GM23338 (cell line): ENCODE data around the gene RELN. TPM values are rescaled to one million over a fixed set of nuclear protein-coding genes. Genes with fewer than 3 reads are reported as not detected.

Experiments used
- ATAC-seq: fragments of 200-7000 bp; cut with Tn5 transposase; 3 replicates; pipeline ENCODE4 v1.9.1; 2020
- DNase-seq: peaks from one replicate; pipeline ENCODE4 v3.0.0-alpha.2; 2015; ENCODE audit warnings: low spot score
- H2AFZ ChIP-seq: fragments of 200-600 bp; sonication (generic); 2 replicates; pipeline ENCODE4 v1.8.0; 2016; ENCODE audit warnings: antibody characterized with exemption, mild to moderate bottlenecking, moderate library complexity
- H3F3A ChIP-seq: fragments of 200-600 bp; sonication (generic); replicated peaks from 2 replicates; pipeline ENCODE4 v1.8.0; 2017; ENCODE audit warnings: antibody characterized with exemption, mixed run types, low read depth
- H3K27ac ChIP-seq: fragments of 200-600 bp; sonication (generic); 2 replicates; pipeline ENCODE4 v1.6.1; 2016; ENCODE audit warnings: low read depth
- H3K27me3 ChIP-seq: fragments of 200-600 bp; sonication (generic); 2 replicates; pipeline ENCODE4 v1.8.0; 2016; ENCODE audit warnings: mild to moderate bottlenecking, mixed run types, moderate library complexity; ENCODE audit not compliant: insufficient read depth
- H3K36me3 ChIP-seq: fragments of 200-600 bp; sonication (generic); 2 replicates; pipeline ENCODE4 v1.8.0; 2016; ENCODE audit warnings: mild to moderate bottlenecking; ENCODE audit not compliant: insufficient read depth
- H3K4me1 ChIP-seq: fragments of 200-600 bp; sonication (generic); 2 replicates; pipeline ENCODE4 v1.8.0; 2016; ENCODE audit warnings: mild to moderate bottlenecking, moderate library complexity; ENCODE audit not compliant: insufficient read depth
- H3K4me2 ChIP-seq: fragments of 200-600 bp; sonication (generic); 2 replicates; pipeline ENCODE4 v1.7.1; 2017; ENCODE audit warnings: mixed run types
- H3K4me3 ChIP-seq: fragments of 200-600 bp; sonication (generic); 2 replicates; pipeline ENCODE4 v1.6.1; 2016; ENCODE audit warnings: mixed run types
- H3K79me2 ChIP-seq: fragments of 200-600 bp; sonication (generic); replicated peaks from 2 replicates; pipeline ENCODE4 v1.8.0; 2017; ENCODE audit warnings: mild to moderate bottlenecking; ENCODE audit not compliant: insufficient read depth
- H3K9me2 ChIP-seq: fragments of 200-600 bp; sonication (generic); 2 replicates; pipeline ENCODE4 v1.8.0; 2017; ENCODE audit not compliant: insufficient read depth
- H4K20me1 ChIP-seq: fragments of 200-600 bp; sonication (generic); replicated peaks from 2 replicates; pipeline ENCODE4 v1.8.0; 2017; ENCODE audit warnings: mild to moderate bottlenecking; ENCODE audit not compliant: insufficient read depth
- H3K27ac Mint-ChIP-seq: 2 replicates; pipeline ENCODE4 v1.8.0; 2020; ENCODE audit warnings: inconsistent platforms, mild to moderate bottlenecking, moderate library complexity, mixed read lengths
- H3K27me3 Mint-ChIP-seq: 3 replicates; pipeline ENCODE4 v1.8.0; 2022; ENCODE audit warnings: low read depth, mild to moderate bottlenecking, moderate library complexity, mixed read lengths, inconsistent platforms; ENCODE audit not compliant: insufficient read depth, poor library complexity
- H3K36me3 Mint-ChIP-seq: 3 replicates; pipeline ENCODE4 v1.8.0; 2021; ENCODE audit warnings: low read depth, mild to moderate bottlenecking, inconsistent platforms, moderate library complexity, mixed read lengths
- H3K4me1 Mint-ChIP-seq: 3 replicates; pipeline ENCODE4 v1.8.0; 2020; ENCODE audit warnings: mild to moderate bottlenecking, inconsistent platforms, mixed read lengths
- H3K4me3 Mint-ChIP-seq: 3 replicates; pipeline ENCODE4 v1.8.0; 2021; ENCODE audit warnings: moderate library complexity, mild to moderate bottlenecking, inconsistent platforms, mixed read lengths
- H3K9me3 Mint-ChIP-seq: 3 replicates; pipeline ENCODE4 v1.8.0; 2020; ENCODE audit warnings: moderate library complexity, mild to moderate bottlenecking, inconsistent platforms, mixed read lengths
- CREB1 ChIP-seq: fragments of 250-450 bp; sonication (Bioruptor Pico); IDR thresholded peaks from 2 replicates; pipeline ENCODE4 v1.5.0; 2020; ENCODE audit warnings: low read depth, mild to moderate bottlenecking, moderate library complexity
- ETS1 ChIP-seq: IDR thresholded peaks from 2 replicates; pipeline ENCODE4 v1.6.1; 2016; ENCODE audit warnings: antibody characterized with exemption
- JUNB ChIP-seq: IDR thresholded peaks from one replicate; pipeline ENCODE4 v1.6.1; 2016; ENCODE audit warnings: antibody characterized with exemption; ENCODE audit not compliant: unreplicated experiment
- POLR2AphosphoS5 ChIP-seq: IDR thresholded peaks from 2 replicates; pipeline ENCODE4 v1.6.1; 2016; ENCODE audit warnings: antibody characterized with exemption, low read depth
- REST ChIP-seq: IDR thresholded peaks from one replicate; pipeline ENCODE4 v1.6.1; 2018; ENCODE audit warnings: antibody characterized with exemption; ENCODE audit not compliant: unreplicated experiment
- STAT1 ChIP-seq: IDR thresholded peaks from one replicate; pipeline ENCODE4 v1.6.1; 2016; ENCODE audit warnings: antibody characterized with exemption; ENCODE audit not compliant: unreplicated experiment
- ZNF114 ChIP-seq: fragments of 250-450 bp; sonication (Bioruptor Pico); IDR thresholded peaks from 2 replicates; pipeline ENCODE4 v1.5.0; 2020; ENCODE audit warnings: mild to moderate bottlenecking, moderate library complexity
- ZNF331 ChIP-seq: fragments of 250-450 bp; sonication (Bioruptor Pico); IDR thresholded peaks from 2 replicates; pipeline ENCODE4 v1.5.0; 2020; ENCODE audit warnings: low read depth, mild to moderate bottlenecking, moderate library complexity
- polyA plus RNA-seq: library from polyadenylated mRNA; unstranded; fragments of >200 nt; fragmentation: Nextera tagmentation; extraction: Ambion mirVana; gene quantifications from 2 replicates; pipeline ENCODE4 v1.2.1, GENCODE V29; 2016
- total RNA-seq: library from RNA; depleted of rRNA; stranded (reverse); fragments of >200 nt; shearing (Covaris generic); gene quantifications from 2 replicates; pipeline ENCODE4 v1.2.3, GENCODE V29; 2014
- TF ChIP-seq, protein P1 (sequence below): fragments of 250-450 bp; sonication (Bioruptor Pico); IDR thresholded peaks from 2 replicates; pipeline ENCODE4 v1.5.0; 2020; ENCODE audit warnings: mild to moderate bottlenecking, moderate library complexity
- TF ChIP-seq, protein P2 (sequence below), 2 experiments: fragments of 200-600 bp in 1 of 2; sonication (generic) in 1 of 2; conservative IDR thresholded peaks; 2 replicates each; pipeline versions ENCODE4 v1.5.1 to v1.6.1; 2016 to 2017; ENCODE audit warnings: antibody characterized with exemption in 2 of 2, low read depth in 2 of 2, mild to moderate bottlenecking in 2 of 2, moderate library complexity in 1 of 2

The RELN gene
- total and polyA plus RNA-seq, 2 experiments from 2014 or later = 0.10 to 0.76 TPM

GRCh38 chr7:104024632-104025031 is 35.2 kb upstream of the RELN start:
- peaks cover 3% of the 10 kb centered on the region for H3K27me3 Mint-ChIP-seq
- no peak for ATAC-seq

DNA sequence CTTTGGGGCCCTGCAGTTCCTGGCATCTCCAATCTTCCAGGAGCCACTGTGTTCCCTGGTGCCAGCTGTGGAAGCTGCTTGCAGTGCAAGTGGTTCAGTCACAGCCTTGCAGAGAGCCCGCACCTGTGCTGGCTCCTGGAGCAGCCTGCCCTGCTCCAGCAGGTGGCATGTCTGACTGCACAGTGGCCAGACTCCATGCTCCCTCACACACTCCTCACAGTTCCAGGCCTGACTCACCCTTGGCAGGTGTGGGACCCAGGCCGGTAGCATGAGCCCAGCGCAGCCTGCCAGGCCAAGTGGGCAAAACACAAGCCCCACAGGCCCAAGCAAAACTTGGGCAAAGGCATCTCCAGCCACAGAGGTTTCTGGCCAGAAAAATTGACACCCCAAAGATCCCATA is 33.6 kb upstream of the RELN start:
- H3K36me3 Mint-ChIP-seq = peaks cover 3% of the 10 kb centered on the region; the same call in 1 of the 3 replicates
- TF ChIP-seq, protein P1, sequence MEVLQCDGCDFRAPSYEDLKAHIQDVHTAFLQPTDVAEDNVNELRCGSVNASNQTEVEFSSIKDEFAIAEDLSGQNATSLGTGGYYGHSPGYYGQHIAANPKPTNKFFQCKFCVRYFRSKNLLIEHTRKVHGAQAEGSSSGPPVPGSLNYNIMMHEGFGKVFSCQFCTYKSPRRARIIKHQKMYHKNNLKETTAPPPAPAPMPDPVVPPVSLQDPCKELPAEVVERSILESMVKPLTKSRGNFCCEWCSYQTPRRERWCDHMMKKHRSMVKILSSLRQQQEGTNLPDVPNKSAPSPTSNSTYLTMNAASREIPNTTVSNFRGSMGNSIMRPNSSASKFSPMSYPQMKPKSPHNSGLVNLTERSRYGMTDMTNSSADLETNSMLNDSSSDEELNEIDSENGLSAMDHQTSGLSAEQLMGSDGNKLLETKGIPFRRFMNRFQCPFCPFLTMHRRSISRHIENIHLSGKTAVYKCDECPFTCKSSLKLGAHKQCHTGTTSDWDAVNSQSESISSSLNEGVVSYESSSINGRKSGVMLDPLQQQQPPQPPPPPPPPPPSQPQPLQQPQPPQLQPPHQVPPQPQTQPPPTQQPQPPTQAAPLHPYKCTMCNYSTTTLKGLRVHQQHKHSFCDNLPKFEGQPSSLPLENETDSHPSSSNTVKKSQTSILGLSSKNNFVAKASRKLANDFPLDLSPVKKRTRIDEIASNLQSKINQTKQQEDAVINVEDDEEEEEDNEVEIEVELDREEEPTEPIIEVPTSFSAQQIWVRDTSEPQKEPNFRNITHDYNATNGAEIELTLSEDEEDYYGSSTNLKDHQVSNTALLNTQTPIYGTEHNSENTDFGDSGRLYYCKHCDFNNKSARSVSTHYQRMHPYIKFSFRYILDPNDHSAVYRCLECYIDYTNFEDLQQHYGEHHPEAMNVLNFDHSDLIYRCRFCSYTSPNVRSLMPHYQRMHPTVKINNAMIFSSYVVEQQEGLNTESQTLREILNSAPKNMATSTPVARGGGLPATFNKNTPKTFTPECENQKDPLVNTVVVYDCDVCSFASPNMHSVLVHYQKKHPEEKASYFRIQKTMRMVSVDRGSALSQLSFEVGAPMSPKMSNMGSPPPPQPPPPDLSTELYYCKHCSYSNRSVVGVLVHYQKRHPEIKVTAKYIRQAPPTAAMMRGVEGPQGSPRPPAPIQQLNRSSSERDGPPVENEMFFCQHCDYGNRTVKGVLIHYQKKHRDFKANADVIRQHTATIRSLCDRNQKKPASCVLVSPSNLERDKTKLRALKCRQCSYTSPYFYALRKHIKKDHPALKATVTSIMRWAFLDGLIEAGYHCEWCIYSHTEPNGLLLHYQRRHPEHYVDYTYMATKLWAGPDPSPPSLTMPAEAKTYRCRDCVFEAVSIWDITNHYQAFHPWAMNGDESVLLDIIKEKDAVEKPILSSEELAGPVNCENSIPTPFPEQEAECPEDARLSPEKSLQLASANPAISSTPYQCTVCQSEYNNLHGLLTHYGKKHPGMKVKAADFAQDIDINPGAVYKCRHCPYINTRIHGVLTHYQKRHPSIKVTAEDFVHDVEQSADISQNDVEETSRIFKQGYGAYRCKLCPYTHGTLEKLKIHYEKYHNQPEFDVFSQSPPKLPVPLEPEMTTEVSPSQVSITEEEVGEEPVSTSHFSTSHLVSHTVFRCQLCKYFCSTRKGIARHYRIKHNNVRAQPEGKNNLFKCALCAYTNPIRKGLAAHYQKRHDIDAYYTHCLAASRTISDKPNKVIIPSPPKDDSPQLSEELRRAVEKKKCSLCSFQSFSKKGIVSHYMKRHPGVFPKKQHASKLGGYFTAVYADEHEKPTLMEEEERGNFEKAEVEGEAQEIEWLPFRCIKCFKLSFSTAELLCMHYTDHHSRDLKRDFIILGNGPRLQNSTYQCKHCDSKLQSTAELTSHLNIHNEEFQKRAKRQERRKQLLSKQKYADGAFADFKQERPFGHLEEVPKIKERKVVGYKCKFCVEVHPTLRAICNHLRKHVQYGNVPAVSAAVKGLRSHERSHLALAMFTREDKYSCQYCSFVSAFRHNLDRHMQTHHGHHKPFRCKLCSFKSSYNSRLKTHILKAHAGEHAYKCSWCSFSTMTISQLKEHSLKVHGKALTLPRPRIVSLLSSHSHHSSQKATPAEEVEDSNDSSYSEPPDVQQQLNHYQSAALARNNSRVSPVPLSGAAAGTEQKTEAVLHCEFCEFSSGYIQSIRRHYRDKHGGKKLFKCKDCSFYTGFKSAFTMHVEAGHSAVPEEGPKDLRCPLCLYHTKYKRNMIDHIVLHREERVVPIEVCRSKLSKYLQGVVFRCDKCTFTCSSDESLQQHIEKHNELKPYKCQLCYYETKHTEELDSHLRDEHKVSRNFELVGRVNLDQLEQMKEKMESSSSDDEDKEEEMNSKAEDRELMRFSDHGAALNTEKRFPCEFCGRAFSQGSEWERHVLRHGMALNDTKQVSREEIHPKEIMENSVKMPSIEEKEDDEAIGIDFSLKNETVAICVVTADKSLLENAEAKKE = no peak
- TF ChIP-seq ETS1 (no peak), ZNF114 (CRISPR knock-in tag) (no peak), STAT1 (no peak), POLR2AphosphoS5 (no peak), JUNB (no peak), REST (no peak), ZNF331 (CRISPR knock-in tag) (no peak)
- TF ChIP-seq, protein P2, sequence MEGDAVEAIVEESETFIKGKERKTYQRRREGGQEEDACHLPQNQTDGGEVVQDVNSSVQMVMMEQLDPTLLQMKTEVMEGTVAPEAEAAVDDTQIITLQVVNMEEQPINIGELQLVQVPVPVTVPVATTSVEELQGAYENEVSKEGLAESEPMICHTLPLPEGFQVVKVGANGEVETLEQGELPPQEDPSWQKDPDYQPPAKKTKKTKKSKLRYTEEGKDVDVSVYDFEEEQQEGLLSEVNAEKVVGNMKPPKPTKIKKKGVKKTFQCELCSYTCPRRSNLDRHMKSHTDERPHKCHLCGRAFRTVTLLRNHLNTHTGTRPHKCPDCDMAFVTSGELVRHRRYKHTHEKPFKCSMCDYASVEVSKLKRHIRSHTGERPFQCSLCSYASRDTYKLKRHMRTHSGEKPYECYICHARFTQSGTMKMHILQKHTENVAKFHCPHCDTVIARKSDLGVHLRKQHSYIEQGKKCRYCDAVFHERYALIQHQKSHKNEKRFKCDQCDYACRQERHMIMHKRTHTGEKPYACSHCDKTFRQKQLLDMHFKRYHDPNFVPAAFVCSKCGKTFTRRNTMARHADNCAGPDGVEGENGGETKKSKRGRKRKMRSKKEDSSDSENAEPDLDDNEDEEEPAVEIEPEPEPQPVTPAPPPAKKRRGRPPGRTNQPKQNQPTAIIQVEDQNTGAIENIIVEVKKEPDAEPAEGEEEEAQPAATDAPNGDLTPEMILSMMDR (conservative IDR thresholded peaks at IDR 0.05; ENCODE audit: low read depth in 2 of 2) = no peak

More at GRCh38 chr7:104024632-104025031, 35.2 kb upstream of the RELN start:
- Histone ChIP-seq H3K36me3 (no peaks in the 10 kb centered on the region), H3K79me2 (no peaks in the 10 kb centered on the region), H3K27ac (no peak overlapping the region), H3K27me3 (no peaks in the 10 kb centered on the region), H2AFZ (no peak overlapping the region), H3K4me1 (no peaks in the 10 kb centered on the region), H3F3A (no peaks in the 10 kb centered on the region), H3K4me3 (no peak overlapping the region), H4K20me1 (no peaks in the 10 kb centered on the region), H3K9me2 (no peaks in the 10 kb centered on the region), H3K4me2 (no peak overlapping the region)
- H3K27ac Mint-ChIP-seq = no peak overlapping the region
- no peak overlapping the region for H3K4me3 Mint-ChIP-seq
- no peak for DNase-seq
- TF ChIP-seq CREB1 (CRISPR knock-in tag) (no peak), STAT1 (no peak)
- H3K4me1 Mint-ChIP-seq = no peaks in the 10 kb centered on the region
- H3K36me3 Mint-ChIP-seq = peaks cover 3% of the 10 kb centered on the region; the same call in 1 of the 3 replicates
- H3K9me3 Mint-ChIP-seq = peaks cover 10% of the 10 kb centered on the region

More for the DNA sequence above, 33.6 kb upstream of the RELN start:
- no peaks in the 10 kb centered on the region for H3K4me1 ChIP-seq
- no peak overlapping the region for H3K27ac ChIP-seq
- H3K9me3 Mint-ChIP-seq = peaks cover 10% of the 10 kb centered on the region
- H3K4me3 Mint-ChIP-seq = no peak overlapping the region
- peaks cover 3% of the 10 kb centered on the region for H3K27me3 Mint-ChIP-seq
- H3K9me2 ChIP-seq = no peaks in the 10 kb centered on the region
- no peaks in the 10 kb centered on the region for H3K36me3 ChIP-seq
- H3K4me2 ChIP-seq = no peak overlapping the region
- H2AFZ ChIP-seq = no peak overlapping the region
- H3K27me3 ChIP-seq = no peaks in the 10 kb centered on the region
- H3K4me1 Mint-ChIP-seq = no peaks in the 10 kb centered on the region
- no peaks in the 10 kb centered on the region for H3K79me2 ChIP-seq
- DNase-seq (no peak), ATAC-seq (no peak)
- H3K27ac Mint-ChIP-seq = no peak overlapping the region
- no peaks in the 10 kb centered on the region for H3F3A ChIP-seq
- H3K4me3 ChIP-seq = no peak overlapping the region
- H4K20me1 ChIP-seq = no peaks in the 10 kb centered on the region
